Measurements from ENCODE around the gene PTGDS.

GRCh38 chr9:136978073-136978864 is 965 bp downstream of the PTGDS start:
- TF ChIP-seq TAF1 (IDR thresholded peaks at IDR 0.05; ENCODE audit: borderline replicate concordance, low read depth, low read length), result no peak
- TF ChIP-seq POLR2A (IDR thresholded peaks at IDR 0.05; ENCODE audit: low read depth, low read length), result no peak
